Measurements from ENCODE around the gene SEMA5A.

The SEMA5A gene, protein sequence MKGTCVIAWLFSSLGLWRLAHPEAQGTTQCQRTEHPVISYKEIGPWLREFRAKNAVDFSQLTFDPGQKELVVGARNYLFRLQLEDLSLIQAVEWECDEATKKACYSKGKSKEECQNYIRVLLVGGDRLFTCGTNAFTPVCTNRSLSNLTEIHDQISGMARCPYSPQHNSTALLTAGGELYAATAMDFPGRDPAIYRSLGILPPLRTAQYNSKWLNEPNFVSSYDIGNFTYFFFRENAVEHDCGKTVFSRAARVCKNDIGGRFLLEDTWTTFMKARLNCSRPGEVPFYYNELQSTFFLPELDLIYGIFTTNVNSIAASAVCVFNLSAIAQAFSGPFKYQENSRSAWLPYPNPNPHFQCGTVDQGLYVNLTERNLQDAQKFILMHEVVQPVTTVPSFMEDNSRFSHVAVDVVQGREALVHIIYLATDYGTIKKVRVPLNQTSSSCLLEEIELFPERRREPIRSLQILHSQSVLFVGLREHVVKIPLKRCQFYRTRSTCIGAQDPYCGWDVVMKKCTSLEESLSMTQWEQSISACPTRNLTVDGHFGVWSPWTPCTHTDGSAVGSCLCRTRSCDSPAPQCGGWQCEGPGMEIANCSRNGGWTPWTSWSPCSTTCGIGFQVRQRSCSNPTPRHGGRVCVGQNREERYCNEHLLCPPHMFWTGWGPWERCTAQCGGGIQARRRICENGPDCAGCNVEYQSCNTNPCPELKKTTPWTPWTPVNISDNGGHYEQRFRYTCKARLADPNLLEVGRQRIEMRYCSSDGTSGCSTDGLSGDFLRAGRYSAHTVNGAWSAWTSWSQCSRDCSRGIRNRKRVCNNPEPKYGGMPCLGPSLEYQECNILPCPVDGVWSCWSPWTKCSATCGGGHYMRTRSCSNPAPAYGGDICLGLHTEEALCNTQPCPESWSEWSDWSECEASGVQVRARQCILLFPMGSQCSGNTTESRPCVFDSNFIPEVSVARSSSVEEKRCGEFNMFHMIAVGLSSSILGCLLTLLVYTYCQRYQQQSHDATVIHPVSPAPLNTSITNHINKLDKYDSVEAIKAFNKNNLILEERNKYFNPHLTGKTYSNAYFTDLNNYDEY

DNA sequence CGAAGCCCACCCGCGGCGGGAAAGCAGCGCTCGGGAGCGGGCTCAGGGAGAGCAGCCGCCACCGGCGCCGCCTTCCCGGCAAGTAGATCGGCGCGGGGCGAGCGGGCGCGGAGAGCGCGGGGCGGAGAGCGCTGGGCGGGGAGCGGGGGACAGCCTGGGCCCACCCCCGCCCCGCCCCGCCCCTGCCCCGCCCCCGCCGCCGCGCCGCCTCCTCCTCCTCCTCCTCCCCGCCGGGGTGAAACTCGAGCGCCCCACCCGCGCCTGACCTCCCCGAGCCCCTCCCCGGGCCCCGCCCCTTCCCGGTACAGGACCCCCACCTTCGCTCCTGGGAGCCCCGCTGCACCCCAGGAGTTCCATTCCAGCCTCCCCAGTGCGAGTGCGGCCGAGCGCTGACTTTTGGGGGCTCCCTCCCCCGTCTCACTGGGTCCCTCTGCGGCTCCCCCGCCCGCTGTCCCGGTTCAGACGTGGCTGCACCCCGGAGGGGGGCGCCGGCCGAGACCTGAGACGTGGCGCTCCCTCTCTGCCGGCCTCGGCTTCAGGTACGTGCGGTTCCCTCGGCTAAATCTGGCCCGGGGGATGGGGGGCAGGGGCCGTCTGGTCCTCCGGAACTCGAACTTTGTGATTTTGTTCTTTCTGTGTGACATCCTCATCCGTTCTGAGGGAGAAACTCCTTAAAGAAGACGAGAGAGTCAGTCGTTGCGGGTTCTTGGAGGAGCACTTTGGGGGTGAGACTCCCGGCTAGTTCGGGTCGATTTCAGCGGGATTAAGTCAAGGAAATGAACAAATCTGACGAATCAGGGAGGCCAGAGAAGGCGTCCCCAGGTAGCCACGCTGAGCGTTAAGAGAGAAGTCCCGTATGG, at the start of gene SEMA5A:
Gene SEMA5A, minus strand, starts transcription at position 84 of the 860 bp plus-strand sequence. CDS start 166,129 bp downstream, outside the sequence.
- DNase-seq, result no peak

DNA sequence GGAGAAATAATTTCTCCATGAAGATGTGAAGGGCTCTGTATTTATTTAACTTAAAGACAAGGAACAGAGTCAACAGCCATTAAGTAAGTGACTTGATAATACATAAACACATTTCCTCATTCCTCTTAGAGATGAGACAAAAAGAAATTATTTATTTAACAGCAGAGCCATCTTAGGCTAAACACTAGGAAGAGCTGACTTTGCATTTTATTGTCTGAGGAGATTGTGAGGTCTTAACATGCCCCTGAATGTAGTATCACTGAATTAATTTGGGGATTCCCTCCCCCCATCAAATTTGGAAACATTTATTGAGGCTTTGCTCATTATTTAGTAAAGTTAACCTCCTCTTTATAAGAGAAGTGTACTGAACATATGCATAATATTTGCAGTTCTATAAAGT, 49.0 kb upstream of the SEMA5A start:
- DNase-seq, result no peak

DNA sequence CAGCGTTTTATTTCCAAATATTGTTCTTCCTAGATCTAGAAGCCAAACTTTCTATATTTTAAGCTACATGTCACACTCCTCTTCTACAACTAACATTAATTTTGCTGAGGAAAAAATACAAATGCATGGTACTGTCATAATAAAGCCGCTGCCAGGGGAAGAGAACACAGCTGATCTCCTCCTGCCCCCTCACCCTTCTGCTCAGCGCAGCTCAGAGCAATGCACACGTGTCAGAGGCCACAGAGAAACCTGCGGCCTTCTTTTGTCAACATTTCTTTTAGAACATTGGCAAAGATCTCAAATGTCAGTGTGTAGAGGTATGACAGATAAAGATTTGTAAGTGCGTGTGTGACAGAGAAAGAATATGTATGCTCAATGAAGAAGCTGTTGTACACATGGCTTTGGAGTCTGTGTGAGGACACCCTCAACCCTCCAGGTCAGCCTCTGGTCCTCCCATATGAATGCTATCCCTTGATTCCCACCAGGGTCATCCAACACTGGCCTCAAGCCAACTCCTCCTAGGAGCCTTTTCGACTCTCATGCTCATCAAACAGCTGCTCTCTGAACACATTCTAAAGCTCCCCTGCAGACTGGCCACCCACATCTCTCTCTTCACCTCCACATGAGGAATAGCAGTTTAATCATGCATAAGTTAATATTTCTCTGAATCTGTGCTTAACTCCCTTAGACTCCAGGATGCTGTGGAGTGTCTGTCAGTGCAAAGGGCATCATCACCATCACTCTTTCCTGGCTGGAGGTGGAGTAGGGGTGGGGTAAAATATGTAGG, 43.4 kb upstream of the SEMA5A start:
- DNase-seq, result no peak

DNA sequence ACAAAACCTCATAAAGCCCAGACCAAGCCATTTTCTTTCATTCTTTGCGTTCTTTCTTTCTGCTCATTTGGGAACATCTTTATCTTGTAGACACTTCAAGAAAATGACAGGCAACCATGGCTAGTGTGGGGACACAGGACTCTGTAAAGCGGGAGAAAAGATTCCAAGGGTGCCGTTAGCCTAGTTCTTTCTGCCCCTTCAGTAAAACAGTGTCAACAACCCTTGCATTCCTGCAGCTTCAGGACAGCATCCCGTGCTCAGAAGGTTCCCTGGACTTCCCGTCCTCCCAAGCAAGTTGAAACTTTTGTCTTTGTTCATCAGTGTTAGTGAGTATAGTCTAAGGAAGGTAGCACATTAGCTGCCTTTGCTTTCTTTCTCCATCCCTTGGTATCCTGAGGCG, 42.4 kb upstream of the SEMA5A start:
- no peak for DNase-seq

DNA sequence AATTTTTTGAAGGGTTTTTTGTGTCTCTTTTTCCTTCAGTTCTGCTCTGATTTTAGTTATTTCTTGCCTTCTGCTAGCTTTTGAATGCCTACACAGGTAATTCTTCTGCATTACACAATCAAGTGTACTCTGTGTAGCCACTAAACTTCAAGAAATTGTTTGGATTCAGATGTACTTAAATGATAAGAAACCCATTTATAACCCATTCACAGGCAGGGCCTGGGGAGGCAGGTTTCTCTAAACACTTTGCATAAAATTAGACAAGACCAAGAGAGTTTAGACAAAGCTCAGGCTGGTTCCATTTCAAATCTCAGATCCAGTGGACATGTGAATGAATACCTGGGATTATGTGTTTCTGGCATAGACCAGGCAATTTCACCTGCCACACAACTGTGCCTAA, 41.3 kb upstream of the SEMA5A start:
- no peak for DNase-seq

DNA sequence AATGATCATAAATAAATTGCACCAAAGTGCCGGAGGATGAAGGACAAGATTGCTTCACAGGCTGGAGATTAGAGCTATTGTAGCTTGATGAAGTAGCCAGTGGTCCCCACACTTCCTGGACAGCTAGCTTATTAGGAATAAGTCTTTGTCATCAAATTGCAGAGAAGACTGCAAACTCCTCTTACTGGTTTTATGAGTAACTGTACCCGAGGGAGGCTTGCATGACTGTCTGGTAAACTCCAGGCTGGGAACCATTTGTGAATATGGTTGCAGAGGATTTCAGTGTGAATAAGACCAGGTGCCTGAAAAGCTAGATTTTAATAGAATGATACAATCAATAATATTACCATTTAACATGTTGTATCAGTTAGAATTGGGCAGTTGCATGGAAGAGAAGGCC, 36.5 kb upstream of the SEMA5A start:
- no peak for DNase-seq

DNA sequence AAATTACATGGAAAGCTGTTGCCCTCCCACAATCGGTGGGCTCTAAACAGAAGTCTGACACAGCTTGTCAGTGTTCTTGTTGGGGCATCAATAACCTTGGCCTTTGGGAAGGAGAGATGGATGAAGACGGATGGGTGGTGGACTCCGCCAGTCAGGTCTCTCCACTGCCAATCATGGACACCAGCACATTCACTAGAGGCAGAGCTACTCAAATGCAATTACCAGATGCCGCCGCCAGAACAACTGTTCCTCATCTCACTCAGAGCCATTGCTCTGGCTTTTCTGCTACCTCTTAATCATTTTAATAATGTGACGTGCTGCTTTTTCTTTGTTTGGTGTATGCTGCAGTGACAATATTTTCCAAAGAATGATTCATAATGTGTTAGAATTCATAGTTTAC, 27.9 kb upstream of the SEMA5A start:
- DNase-seq, result no peak

DNA sequence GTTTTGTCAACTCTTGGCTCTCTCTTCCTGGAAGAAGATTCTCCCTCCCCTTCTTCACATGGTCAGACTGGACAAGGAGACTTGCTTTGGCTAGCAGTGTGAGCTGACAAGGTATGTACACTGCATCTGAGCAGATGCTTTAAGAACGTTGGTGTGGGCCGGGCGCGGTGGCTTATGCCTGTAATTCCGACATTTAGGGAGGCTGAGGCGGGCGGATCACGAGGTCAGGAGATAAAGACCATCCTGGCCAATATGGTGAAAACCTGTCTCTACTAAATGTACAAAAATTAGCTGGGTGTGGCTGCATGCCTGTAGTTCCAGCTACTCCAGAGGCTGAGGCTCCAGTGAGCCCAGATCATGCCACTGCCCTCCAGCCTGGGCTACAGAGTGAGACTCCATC, 26.4 kb upstream of the SEMA5A start:
- no peak for DNase-seq

DNA sequence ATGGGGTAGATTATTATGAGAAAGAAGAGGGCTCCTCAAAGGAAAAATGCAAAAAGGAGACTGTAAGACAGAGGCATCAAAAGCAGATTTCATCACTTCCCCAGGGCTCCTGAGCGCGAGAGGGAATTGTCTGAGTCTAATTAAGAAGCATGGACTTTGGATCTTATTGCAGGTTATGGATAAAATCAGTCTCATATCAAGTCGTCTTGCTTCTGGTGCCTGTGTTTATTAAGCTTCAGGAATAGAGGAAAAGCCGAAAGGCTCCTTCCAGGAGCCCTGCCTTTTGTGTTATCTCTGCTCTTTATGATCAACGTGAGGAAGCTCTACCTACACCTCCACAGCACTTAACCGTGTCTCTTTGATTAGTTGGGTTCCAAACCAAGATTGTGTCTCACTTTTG, 25.0 kb upstream of the SEMA5A start:
- no peak for DNase-seq

DNA sequence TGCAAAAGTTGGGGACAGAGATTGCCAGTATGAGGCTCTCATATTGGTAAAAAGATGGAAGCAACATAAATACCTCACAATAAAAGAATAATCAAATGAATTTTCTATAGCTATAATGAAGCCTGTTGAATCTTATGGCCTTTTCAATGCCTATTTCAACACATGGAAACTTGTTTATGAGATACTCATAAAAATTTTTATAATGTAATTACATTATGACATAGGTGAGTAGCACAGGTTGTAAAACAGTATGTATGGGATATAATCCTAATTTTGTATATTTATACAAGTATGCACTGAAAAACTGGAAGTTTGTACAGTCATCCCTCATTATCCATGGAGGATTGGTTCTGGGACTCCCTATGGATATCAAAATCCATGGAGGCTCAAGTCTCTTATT, 21.2 kb upstream of the SEMA5A start:
- no peak for DNase-seq

DNA sequence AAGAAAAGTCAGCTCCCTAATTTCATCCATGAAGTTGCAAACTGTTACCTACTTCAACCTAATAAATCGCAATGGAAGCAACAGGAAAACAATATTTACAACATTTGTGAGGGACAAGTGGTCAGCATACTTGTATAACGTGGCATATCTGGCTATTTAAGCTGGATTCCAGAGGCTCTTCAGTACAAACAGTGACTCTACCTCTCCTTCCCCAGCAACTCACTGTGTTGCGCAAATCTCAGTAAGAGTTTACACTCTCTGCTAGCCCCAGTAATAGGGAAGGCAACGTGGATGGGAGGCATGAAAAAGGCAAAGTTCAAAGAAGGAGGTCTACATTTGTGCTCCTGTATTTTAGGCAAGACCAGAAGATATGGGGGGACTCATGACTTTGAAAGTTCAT, 18.9 kb upstream of the SEMA5A start:
- DNase-seq, result no peak

DNA sequence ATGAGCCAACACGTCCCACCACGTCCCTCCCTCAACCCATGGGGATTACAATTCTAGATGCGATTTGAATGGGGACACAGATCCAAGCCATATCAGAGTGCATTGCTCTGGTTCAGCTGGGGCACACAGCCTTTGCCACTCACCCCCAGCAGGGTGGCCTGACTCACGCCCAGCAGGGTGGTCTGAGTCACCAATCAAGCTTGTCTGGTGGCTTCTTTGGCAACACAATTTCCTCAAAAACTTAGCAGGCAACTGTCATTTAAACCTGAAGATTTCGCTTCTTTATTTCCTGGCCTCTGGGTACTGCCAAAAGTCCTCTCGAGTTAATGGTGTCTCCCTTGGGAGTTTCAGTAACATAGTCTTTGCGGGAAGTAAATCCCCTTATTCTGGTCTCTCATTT, 16.3 kb upstream of the SEMA5A start:
- no peak for DNase-seq

DNA sequence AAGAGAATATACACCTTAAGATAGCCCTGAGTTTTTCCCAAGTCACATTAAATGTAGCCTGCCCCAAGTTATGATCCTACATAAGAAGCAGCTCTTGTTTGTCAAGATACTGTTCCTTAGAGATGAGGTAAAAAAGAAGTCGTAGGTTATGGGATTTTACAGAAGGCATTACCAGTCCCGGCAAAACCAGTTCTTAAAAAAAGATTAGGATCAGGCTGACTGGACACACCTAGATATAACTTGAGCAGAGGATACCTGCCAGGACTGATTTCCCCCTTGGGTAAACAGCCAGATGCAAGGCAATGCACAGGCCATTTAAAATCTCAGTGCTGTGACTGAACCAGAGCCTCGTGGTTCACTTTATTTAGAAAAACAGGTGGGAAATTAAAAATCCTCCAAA, 14.1 kb upstream of the SEMA5A start:
- no peak for DNase-seq

DNA sequence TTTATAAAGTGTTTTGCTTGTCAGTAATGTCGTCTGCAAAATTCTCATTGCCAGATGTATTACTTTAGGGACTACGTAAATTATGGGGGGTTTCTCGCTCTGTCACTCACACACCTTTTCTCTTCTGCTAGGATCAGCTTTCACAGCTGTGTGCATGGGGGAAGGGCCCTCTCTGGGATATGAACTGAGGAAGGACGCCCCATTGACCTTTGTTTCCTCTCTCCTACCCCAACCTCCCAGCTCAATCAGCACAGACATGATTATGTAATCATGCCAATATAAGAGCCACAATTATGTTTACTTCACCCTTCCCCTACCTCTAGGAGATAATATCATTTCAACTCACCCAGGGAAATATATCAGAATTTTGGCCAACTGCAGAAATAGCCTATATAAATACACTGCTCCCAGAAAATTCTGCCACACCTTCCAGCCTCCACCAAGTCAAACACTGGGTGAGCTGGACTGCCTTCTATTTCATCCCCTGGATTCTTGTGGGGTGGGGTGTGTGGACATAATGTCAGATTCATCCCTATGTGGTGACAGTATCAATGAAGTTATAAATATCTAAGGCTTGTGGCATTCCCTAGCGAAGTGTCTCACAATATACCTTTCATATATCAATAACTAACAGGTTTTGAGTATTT, 12.6 kb upstream of the SEMA5A start:
- no peak for DNase-seq

DNA sequence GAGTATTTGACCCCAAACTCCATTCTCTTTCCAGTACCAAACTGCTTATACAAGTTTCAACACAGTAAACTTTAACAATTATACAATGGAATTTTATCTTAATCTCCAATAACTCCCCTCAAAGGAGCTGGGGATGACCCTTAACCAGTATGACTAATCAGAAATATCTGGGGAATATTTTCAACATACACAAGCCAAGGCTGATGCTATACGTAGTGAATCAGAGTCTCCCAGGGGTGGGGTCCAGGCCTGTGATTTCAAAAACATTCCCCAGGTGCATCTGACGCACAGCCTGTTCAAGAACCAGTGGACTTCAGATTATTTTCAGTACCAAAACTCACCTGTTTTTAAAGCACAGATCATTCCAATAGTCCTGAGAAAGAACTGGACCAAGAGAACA, 11.8 kb upstream of the SEMA5A start:
- no peak for DNase-seq

DNA sequence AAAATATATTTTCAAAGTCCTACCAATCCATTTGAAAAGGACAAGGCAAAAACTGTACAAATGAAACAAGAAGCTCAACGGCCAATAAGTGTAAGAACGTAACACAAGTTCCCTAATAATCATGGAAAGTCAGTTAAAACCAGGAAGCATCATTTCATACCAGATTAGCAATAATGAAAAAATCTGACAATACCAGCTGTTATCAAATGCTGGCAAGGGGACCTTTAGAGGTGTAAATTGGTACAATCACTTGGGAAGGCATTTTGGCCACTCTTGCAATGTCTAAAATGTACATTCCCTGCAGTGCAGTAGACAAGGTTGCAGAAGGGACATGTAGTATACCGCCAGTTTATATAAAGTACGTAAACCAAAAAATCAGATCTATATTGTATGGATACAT, 10.1 kb upstream of the SEMA5A start:
- DNase-seq, result no peak

DNA sequence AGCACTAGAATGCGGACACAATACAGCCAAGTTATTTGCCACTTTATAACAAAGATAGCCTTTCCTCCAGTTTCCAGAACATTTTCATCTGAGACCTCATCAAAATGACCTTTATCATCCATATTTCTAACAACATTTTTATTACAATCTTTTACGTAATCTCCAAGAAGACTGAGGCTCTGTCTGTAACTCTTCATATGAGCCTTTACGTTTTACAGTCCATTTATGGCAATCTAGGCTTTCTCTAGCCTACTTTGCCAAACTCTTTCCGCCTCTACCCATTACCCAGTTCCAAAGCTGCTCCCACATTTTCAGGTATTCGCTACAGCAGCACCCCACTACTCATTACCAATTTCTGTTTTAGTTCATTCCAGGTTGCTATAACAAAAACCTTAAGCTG, 8.2 kb upstream of the SEMA5A start:
- no peak for DNase-seq

DNA sequence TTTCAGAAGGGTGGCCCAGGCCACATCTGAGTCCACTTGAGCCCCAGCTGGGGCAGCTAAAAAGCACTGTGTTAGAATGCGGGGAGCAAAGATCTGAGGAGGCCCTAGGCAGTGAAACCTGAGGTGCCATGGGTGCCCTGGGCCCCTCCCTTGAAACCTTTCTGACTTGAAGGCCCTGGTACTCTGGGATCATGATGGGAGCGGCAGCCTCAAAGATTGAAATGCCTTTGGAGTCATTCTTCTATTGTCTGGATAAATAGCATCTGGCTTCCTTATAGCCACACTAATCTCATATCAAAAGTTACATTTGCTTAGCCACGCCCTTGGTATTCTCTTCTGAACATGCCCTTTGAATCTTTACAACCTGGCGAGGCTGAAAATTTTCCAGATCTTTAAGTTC, 7.7 kb upstream of the SEMA5A start:
- DNase-seq, result no peak

DNA sequence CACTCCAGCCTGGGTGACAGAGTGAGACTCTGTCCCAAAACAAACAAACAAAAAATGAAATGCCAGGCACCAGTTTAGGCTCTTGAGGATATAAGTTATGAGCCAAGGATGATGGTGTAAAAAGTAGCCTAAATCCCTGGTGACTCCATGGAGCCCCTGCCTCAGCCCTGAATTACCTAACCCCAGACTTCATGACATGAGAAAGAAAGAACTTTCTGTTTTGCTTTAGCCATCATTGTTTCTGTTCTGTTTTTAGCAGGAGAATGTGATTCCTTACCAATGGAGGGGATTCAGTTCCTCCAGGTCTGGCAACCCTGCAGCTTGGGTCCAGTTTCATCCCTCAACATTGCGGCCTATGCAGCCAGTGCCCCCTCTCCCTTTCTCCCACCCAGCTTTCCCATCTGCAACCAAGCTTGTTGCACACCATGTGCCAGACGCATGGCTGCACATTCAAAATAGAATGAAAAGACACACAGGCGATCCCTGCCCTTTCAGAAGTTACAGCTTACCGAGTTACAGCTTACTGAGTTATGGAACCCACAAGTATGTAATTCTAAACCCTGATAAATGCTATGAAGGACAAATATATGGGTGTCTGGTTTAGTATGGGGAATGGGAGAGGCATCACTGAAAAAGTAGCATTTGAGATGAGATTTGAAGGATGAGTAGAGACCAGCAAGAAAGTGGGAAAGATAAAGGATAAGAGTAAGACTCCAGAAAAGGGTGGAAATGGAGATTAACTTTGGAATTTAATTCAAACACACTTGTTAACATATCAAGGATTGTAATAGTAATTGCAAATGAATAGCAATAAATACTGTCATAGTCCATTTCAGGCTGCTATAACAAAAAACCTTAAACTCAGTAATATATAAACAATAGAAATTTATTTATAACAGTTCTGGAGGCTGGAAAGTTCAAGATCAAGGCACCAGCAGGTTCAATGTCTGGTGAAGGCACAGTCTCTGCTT, 6.0 kb upstream of the SEMA5A start:
- DNase-seq, result no peak

DNA sequence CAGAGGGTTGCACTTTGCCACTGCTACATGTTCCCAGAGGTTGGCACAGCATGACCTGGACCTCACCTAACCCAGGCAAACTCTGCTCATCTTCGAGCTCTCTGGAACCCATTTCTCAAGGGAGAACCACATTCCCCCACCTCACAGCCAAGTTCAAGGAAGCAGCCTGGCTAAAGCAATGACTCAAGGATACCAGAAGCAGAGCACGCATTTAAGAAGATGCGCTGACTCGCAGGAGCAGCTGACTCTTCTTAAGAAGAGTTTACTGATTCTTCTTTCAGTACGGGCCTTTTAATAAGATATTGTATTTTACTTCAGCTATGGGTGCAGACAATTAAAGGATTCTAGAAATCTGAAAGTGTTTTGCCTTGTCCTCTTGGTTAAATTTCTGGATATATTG, 4.1 kb upstream of the SEMA5A start:
- no peak for DNase-seq

Data from activated gamma-delta T cell treated with Interleukin-2 at 50 U/mL for 16 hours (primary cell).